Astrocyte of the spinal cord (primary cell): ENCODE data around the gene UBFD1.

Experiments
- DNase-seq: peaks from one replicate; pipeline ENCODE4 v3.0.0; 2011; ENCODE audit warnings: low read depth, low spot score
- H3K4me3 ChIP-seq: 2 replicates; pipeline ENCODE4 v1.5.1; 2011; ENCODE audit warnings: low read depth, mild to moderate bottlenecking, low read length, moderate library complexity
- CTCF ChIP-seq: IDR thresholded peaks from 2 replicates; pipeline ENCODE4 v1.5.1; 2012; ENCODE audit warnings: low read depth, mild to moderate bottlenecking, low read length, inconsistent platforms
- in situ Hi-C: cut with HindIII; loops from 2 replicates; pipeline ENCODE4 v1.10.0; 2017; ENCODE audit warnings: low sequenced_read_pairs

UBFD1 gene

GRCh38 chr16:23573817-23574216 lies 16.3 kb downstream of the UBFD1 start:
- TF ChIP-seq CTCF = no peak
- no peak overlapping the region for H3K4me3 ChIP-seq
- no peak for DNase-seq
- in situ Hi-C loops = no loop called here

DNA sequence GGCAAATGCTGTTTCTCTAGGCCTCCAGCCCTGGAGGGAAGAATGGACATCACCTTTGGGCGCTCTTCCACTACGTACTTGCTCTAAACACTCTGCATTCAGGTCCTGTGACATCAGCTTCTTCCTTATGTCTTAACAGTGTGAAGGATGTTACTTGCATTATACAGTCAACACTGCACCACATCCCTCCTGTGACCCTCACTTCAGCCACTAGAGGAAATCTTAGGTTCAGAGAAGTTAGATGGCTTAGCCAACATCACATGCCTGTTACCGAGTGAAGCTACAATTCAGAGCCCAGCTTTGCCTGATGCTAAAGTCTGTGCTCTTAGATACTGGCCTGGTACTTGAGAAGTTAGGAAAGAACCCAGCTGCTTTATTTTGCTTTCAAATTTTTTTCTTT lies 18.3 kb downstream of the UBFD1 start:
- H3K4me3 ChIP-seq = no peak overlapping the region
- in situ Hi-C loops = no loop called here
- DNase-seq = no peak
- TF ChIP-seq CTCF = no peak

DNA sequence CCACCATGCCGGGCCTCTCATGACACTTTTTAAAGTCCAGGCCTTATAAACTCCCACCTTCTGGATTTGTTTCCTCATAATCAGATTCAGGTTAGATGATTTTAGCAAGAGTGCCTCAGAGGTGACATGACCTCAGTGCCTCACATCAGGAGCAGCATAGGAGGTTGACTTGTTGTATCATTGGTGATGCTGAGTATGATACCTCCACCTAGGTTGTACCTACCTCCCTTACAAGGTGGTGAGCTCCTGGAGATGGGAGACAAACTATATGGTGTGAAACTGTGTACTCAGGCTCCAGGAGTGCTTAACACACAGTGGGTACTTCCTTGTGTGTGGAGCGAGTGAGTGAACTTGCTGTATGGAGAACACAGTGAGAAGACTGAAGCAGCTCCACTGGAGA lies 20.0 kb downstream of the UBFD1 start:
- no peak overlapping the region for H3K4me3 ChIP-seq
- in situ Hi-C loops = no loop called here
- no peak for TF ChIP-seq CTCF
- no peak for DNase-seq

GRCh38 chr16:23578101-23578830 lies 20.7 kb downstream of the UBFD1 start:
- DNase-seq = no peak
- no peak for TF ChIP-seq CTCF
- H3K4me3 ChIP-seq = no peak overlapping the region
- in situ Hi-C loops = no loop called here

- TF ChIP-seq CTCF = no peak
- in situ Hi-C loops = no loop called here
- DNase-seq = no peak
- H3K4me3 ChIP-seq = no peak overlapping the region
Measured at GRCh38 chr16:23579371-23579770, 21.8 kb downstream of the UBFD1 start.

- in situ Hi-C loops = no loop called here
- no peak for DNase-seq
- no peak for TF ChIP-seq CTCF
- no peak overlapping the region for H3K4me3 ChIP-seq
Measured at GRCh38 chr16:23580391-23580790, 22.9 kb downstream of the UBFD1 start.
